Measurements from ENCODE around the gene IVNS1ABP.
A peak's percentile ranks its signal among the peaks of the same experiment; 100 is the strongest.
"Not testable (repeated sequence)": the region's sequence is repeated elsewhere in the genome, so short reads cannot be mapped to it uniquely, and the experiment has no call there.

The IVNS1ABP gene

GRCh38 chr1:185317034-185317885 lies at the start of gene IVNS1ABP:
Gene IVNS1ABP (minus strand): TSS chr1:185317243. CDS start chr1:185309493, 7,750 bp downstream.
- ATAC-seq: peak; percentile 89

GRCh38 chr1:185365951-185366350 lies 48.9 kb upstream of the IVNS1ABP start:
- peaks cover 8% of the 10 kb centered on the region for H3K9me3 Mint-ChIP-seq
- peaks cover 18% of the 10 kb centered on the region for H3K36me3 Mint-ChIP-seq
- no peak overlapping the region for H3K4me3 Mint-ChIP-seq
- peaks cover 10% of the 10 kb centered on the region for H3K27me3 Mint-ChIP-seq
- ATAC-seq: no peak
- peaks cover 28% of the 10 kb centered on the region for H3K4me1 Mint-ChIP-seq
- H3K27ac Mint-ChIP-seq: no peak overlapping the region

More at GRCh38 chr1:185317034-185317885, at the start of gene IVNS1ABP:
- Mint-ChIP-seq H3K4me1 (peaks cover 47% of the 10 kb centered on the region), H3K27ac (peak within 1 kb of the TSS; percentile 92), H3K27me3 (no peaks in the 10 kb centered on the region), H3K9me3 (no peaks in the 10 kb centered on the region), H3K4me3 (peak within 1 kb of the TSS; percentile 98), H3K36me3 (no peaks in the 10 kb centered on the region)

- H3K36me3 Mint-ChIP-seq: peaks cover 21% of the 10 kb centered on the region
- H3K9me3 Mint-ChIP-seq, H3K27ac Mint-ChIP-seq, H3K4me3 Mint-ChIP-seq, H3K27me3 Mint-ChIP-seq: not testable (repeated sequence)
- H3K4me1 Mint-ChIP-seq: peaks cover 28% of the 10 kb centered on the region
- peak; percentile 36 for ATAC-seq
These were observed 47.5 kb upstream of the IVNS1ABP start for GRCh38 chr1:185364528-185364927.

GRCh38 chr1:185363205-185363604 lies 46.2 kb upstream of the IVNS1ABP start:
- peaks cover 8% of the 10 kb centered on the region for H3K9me3 Mint-ChIP-seq
- H3K36me3 Mint-ChIP-seq: peaks cover 21% of the 10 kb centered on the region
- no peak overlapping the region for H3K27ac Mint-ChIP-seq
- ATAC-seq: no peak
- H3K4me1 Mint-ChIP-seq: peaks cover 28% of the 10 kb centered on the region
- peaks cover 10% of the 10 kb centered on the region for H3K27me3 Mint-ChIP-seq
- no peak overlapping the region for H3K4me3 Mint-ChIP-seq

- Mint-ChIP-seq H3K4me3 (no peak overlapping the region), H3K27me3 (peaks cover 10% of the 10 kb centered on the region), H3K27ac (no peak overlapping the region), H3K36me3 (peaks cover 21% of the 10 kb centered on the region), H3K4me1 (peaks cover 26% of the 10 kb centered on the region), H3K9me3 (peaks cover 8% of the 10 kb centered on the region)
- no peak for ATAC-seq
These were observed 43.7 kb upstream of the IVNS1ABP start for GRCh38 chr1:185360714-185361113.

GRCh38 chr1:185358957-185359356 lies 41.9 kb upstream of the IVNS1ABP start:
- ATAC-seq: no peak
- peaks cover 21% of the 10 kb centered on the region for H3K36me3 Mint-ChIP-seq
- peaks cover 10% of the 10 kb centered on the region for H3K27me3 Mint-ChIP-seq
- H3K4me3 Mint-ChIP-seq: no peak overlapping the region
- peaks cover 9% of the 10 kb centered on the region for H3K4me1 Mint-ChIP-seq
- H3K27ac Mint-ChIP-seq: no peak overlapping the region
- H3K9me3 Mint-ChIP-seq: peaks cover 8% of the 10 kb centered on the region

GRCh38 chr1:185355947-185356346 lies 38.9 kb upstream of the IVNS1ABP start:
- no peak overlapping the region for H3K4me3 Mint-ChIP-seq
- H3K27ac Mint-ChIP-seq: no peak overlapping the region
- peaks cover 3% of the 10 kb centered on the region for H3K36me3 Mint-ChIP-seq
- H3K9me3 Mint-ChIP-seq: no peaks in the 10 kb centered on the region
- ATAC-seq: no peak
- no peaks in the 10 kb centered on the region for H3K4me1 Mint-ChIP-seq
- no peaks in the 10 kb centered on the region for H3K27me3 Mint-ChIP-seq

GRCh38 chr1:185353124-185353523 lies 36.1 kb upstream of the IVNS1ABP start:
- no peaks in the 10 kb centered on the region for H3K9me3 Mint-ChIP-seq
- H3K4me3 Mint-ChIP-seq: no peak overlapping the region
- no peaks in the 10 kb centered on the region for H3K4me1 Mint-ChIP-seq
- H3K27ac Mint-ChIP-seq: no peak overlapping the region
- ATAC-seq: no peak
- peaks cover 5% of the 10 kb centered on the region for H3K36me3 Mint-ChIP-seq
- no peaks in the 10 kb centered on the region for H3K27me3 Mint-ChIP-seq

- no peaks in the 10 kb centered on the region for H3K27me3 Mint-ChIP-seq
- no peak for ATAC-seq
- peaks cover 5% of the 10 kb centered on the region for H3K36me3 Mint-ChIP-seq
- no peaks in the 10 kb centered on the region for H3K9me3 Mint-ChIP-seq
- no peak overlapping the region for H3K27ac Mint-ChIP-seq
- H3K4me1 Mint-ChIP-seq: peaks cover 2% of the 10 kb centered on the region
- H3K4me3 Mint-ChIP-seq: no peak overlapping the region
These were observed 34.9 kb upstream of the IVNS1ABP start for GRCh38 chr1:185351734-185352466.

- Mint-ChIP-seq H3K4me1 (peaks cover 20% of the 10 kb centered on the region), H3K27ac (no peak overlapping the region), H3K9me3 (no peaks in the 10 kb centered on the region), H3K4me3 (no peak overlapping the region), H3K36me3 (peaks cover 5% of the 10 kb centered on the region), H3K27me3 (no peaks in the 10 kb centered on the region)
- ATAC-seq: no peak
These were observed 33.0 kb upstream of the IVNS1ABP start for GRCh38 chr1:185350027-185350442.

GRCh38 chr1:185349556-185349955 lies 32.5 kb upstream of the IVNS1ABP start:
- H3K27ac Mint-ChIP-seq: no peak overlapping the region
- H3K36me3 Mint-ChIP-seq: peaks cover 5% of the 10 kb centered on the region
- no peaks in the 10 kb centered on the region for H3K27me3 Mint-ChIP-seq
- peaks cover 23% of the 10 kb centered on the region for H3K4me1 Mint-ChIP-seq
- H3K4me3 Mint-ChIP-seq: no peak overlapping the region
- H3K9me3 Mint-ChIP-seq: no peaks in the 10 kb centered on the region
- ATAC-seq: no peak

GRCh38 chr1:185348985-185349384 lies 31.9 kb upstream of the IVNS1ABP start:
- Mint-ChIP-seq H3K4me1 (peaks cover 23% of the 10 kb centered on the region), H3K27ac (no peak overlapping the region), H3K4me3 (no peak overlapping the region), H3K27me3 (no peaks in the 10 kb centered on the region), H3K9me3 (no peaks in the 10 kb centered on the region), H3K36me3 (peaks cover 5% of the 10 kb centered on the region)
- ATAC-seq: no peak

- no peak overlapping the region for H3K27ac Mint-ChIP-seq
- peaks cover 5% of the 10 kb centered on the region for H3K36me3 Mint-ChIP-seq
- no peaks in the 10 kb centered on the region for H3K9me3 Mint-ChIP-seq
- no peak overlapping the region for H3K4me3 Mint-ChIP-seq
- no peak for ATAC-seq
- H3K4me1 Mint-ChIP-seq: peaks cover 23% of the 10 kb centered on the region
- H3K27me3 Mint-ChIP-seq: no peaks in the 10 kb centered on the region
These were observed 31.3 kb upstream of the IVNS1ABP start for GRCh38 chr1:185348296-185348695.

GRCh38 chr1:185345913-185346720 lies 29.1 kb upstream of the IVNS1ABP start:
- H3K4me3 Mint-ChIP-seq: no peak overlapping the region
- H3K9me3 Mint-ChIP-seq: no peaks in the 10 kb centered on the region
- peaks cover 5% of the 10 kb centered on the region for H3K36me3 Mint-ChIP-seq
- peaks cover 23% of the 10 kb centered on the region for H3K4me1 Mint-ChIP-seq
- H3K27ac Mint-ChIP-seq: peak overlapping the region; percentile 70
- no peaks in the 10 kb centered on the region for H3K27me3 Mint-ChIP-seq
- peak; percentile 72 for ATAC-seq

- ATAC-seq: no peak
- no peak overlapping the region for H3K4me3 Mint-ChIP-seq
- H3K9me3 Mint-ChIP-seq: no peaks in the 10 kb centered on the region
- H3K27me3 Mint-ChIP-seq: no peaks in the 10 kb centered on the region
- H3K36me3 Mint-ChIP-seq: no peaks in the 10 kb centered on the region
- H3K4me1 Mint-ChIP-seq: peaks cover 42% of the 10 kb centered on the region
- no peak overlapping the region for H3K27ac Mint-ChIP-seq
These were observed 26.3 kb upstream of the IVNS1ABP start for GRCh38 chr1:185343306-185343705.
